HG02943 (cell line): Measurements from ENCODE around the gene ZNF280A.
"Not testable (repeated sequence)": the region's sequence is repeated elsewhere in the genome, so short reads cannot be mapped to it uniquely, and the experiment has no call there.

ENCODE experiments used
- ATAC-seq: cut with Tn5 transposase; IDR thresholded peaks from one replicate; pipeline ENCODE4 v1.9.1; 2021; ENCODE audit warnings: mild to moderate bottlenecking, low read depth, moderate library complexity; ENCODE audit not compliant: unreplicated experiment

The ZNF280A gene

GRCh38 chr22:22515890-22516289 is 4.2 kb downstream of the ZNF280A start:
- no peak for ATAC-seq

GRCh38 chr22:22514431-22514830 is 5.6 kb downstream of the ZNF280A start:
- not testable (repeated sequence) for ATAC-seq

- ATAC-seq: no peak
Measured at GRCh38 chr22:22513619-22514018, 6.5 kb downstream of the ZNF280A start.

- no peak for ATAC-seq
Measured at GRCh38 chr22:22512951-22513350, 7.1 kb downstream of the ZNF280A start.

GRCh38 chr22:22510833-22511232 is 9.2 kb downstream of the ZNF280A start:
- not testable (repeated sequence) for ATAC-seq

- ATAC-seq: not testable (repeated sequence)
Measured at GRCh38 chr22:22509912-22510311, 10.2 kb downstream of the ZNF280A start.

- peak; percentile 77 for ATAC-seq
Measured at GRCh38 chr22:22508274-22509176, 11.5 kb downstream of the ZNF280A start, which contains the start of gene ZNF280B. Gene ZNF280B, minus strand, starts transcription at chr22:22508742. Its CDS starts 19,344 bp downstream, at chr22:22489398.

GRCh38 chr22:22507743-22508273 is 12.3 kb downstream of the ZNF280A start:
- ATAC-seq: peak; percentile 19

GRCh38 chr22:22506736-22507135 is 13.3 kb downstream of the ZNF280A start:
- no peak for ATAC-seq

GRCh38 chr22:22498267-22498666 is 21.8 kb downstream of the ZNF280A start:
- ATAC-seq: no peak

- not testable (repeated sequence) for ATAC-seq
Measured at GRCh38 chr22:22491589-22491988, 28.5 kb downstream of the ZNF280A start.

GRCh38 chr22:22488736-22489135 is 31.3 kb downstream of the ZNF280A start:
- ATAC-seq: no peak

GRCh38 chr22:22487869-22488597 is 32.0 kb downstream of the ZNF280A start:
- ATAC-seq: no peak

- ATAC-seq: no peak
Measured at GRCh38 chr22:22487059-22487458, 33.0 kb downstream of the ZNF280A start.

GRCh38 chr22:22486132-22486899 is 33.8 kb downstream of the ZNF280A start:
- ATAC-seq: no peak

- no peak for ATAC-seq
Measured at GRCh38 chr22:22485524-22485923, 34.5 kb downstream of the ZNF280A start.

GRCh38 chr22:22484023-22484422 is 36.0 kb downstream of the ZNF280A start:
- no peak for ATAC-seq

- ATAC-seq: no peak
Measured at GRCh38 chr22:22480940-22481339, 39.1 kb downstream of the ZNF280A start.

GRCh38 chr22:22479999-22480532 is 40.0 kb downstream of the ZNF280A start:
- ATAC-seq: no peak

GRCh38 chr22:22479116-22479515 is 41.0 kb downstream of the ZNF280A start:
- ATAC-seq: no peak
